Measurements from ENCODE around the gene SRCAP.

Gene SRCAP

DNA sequence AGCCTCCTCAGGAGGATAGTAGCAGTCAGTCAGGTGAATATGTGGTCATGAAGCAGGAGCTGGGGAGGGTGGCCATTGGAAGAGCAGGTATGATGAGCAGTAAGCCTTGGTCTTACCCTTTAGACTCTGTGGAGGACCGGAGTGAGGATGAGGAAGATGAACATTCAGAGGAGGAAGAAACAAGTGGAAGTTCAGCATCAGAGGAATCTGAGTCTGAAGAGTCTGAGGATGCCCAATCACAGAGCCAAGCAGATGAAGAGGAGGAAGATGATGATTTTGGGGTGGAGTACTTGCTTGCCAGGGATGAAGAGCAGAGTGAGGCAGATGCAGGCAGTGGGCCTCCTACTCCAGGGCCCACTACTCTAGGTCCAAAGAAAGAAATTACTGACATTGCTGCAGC lies 12.7 kb downstream of the SRCAP start:
- H3K4me3 ChIP-seq (ENCODE audit: low read length): no peak overlapping the region
- DNase-seq (ENCODE audit: low read depth): no peak

DNA sequence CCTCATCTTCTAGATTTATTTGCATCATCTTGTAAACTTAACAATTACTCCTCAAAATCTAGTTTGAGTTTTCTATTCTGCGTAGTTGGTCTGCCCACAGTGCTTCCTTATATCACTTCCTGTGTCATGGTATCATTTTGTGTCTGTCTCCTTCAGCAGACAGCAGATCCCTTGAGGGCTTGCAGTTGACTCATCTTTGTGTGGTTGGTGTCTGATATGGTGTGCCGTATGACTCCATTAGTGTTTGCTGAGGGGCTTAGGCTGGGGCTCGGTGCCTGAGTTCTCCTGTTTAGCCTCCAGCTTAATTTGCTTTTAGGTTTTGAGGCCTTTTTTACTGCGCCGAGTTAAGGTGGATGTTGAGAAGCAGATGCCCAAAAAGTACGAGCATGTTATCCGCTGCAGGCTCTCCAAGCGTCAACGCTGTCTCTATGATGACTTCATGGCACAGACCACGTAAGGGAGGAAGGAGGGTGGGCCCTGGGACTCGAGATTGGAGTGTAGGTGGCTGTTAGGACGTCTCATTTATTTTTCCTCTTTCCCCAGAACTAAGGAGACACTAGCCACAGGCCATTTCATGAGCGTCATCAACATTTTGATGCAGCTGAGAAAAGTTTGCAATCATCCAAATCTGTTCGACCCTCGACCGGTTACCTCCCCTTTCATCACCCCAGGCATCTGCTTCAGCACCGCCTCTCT lies 16.9 kb downstream of the SRCAP start:
- TF ChIP-seq, protein P1, sequence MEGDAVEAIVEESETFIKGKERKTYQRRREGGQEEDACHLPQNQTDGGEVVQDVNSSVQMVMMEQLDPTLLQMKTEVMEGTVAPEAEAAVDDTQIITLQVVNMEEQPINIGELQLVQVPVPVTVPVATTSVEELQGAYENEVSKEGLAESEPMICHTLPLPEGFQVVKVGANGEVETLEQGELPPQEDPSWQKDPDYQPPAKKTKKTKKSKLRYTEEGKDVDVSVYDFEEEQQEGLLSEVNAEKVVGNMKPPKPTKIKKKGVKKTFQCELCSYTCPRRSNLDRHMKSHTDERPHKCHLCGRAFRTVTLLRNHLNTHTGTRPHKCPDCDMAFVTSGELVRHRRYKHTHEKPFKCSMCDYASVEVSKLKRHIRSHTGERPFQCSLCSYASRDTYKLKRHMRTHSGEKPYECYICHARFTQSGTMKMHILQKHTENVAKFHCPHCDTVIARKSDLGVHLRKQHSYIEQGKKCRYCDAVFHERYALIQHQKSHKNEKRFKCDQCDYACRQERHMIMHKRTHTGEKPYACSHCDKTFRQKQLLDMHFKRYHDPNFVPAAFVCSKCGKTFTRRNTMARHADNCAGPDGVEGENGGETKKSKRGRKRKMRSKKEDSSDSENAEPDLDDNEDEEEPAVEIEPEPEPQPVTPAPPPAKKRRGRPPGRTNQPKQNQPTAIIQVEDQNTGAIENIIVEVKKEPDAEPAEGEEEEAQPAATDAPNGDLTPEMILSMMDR (IDR thresholded peaks at IDR 0.05; ENCODE audit: insufficient read depth, low read depth, low read length, missing control alignments): no peak
- peak; percentile 80 for DNase-seq (ENCODE audit: low read depth)
- no peak overlapping the region for H3K4me3 ChIP-seq (ENCODE audit: low read length)

More for the DNA sequence above, 12.7 kb downstream of the SRCAP start:
- TF ChIP-seq, protein P1 (IDR thresholded peaks at IDR 0.05; ENCODE audit: insufficient read depth, low read depth, low read length, missing control alignments): no peak

DNA sequence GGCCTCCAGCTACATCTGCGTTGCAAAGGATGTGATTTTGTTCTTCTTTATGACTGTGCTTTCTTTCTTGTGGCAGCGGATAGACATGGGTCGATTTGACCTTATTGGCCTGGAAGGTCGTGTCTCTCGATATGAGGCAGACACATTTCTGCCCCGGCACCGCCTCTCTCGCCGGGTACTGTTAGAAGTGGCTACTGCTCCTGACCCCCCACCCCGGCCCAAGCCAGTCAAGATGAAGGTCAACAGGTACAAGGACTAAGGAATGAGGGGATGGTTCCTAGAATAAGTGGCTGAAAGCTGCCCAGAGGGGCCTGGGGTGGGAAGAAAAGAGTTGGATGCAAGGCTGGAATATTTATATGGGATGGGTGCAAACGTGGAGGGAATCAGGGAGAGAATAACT lies 21.1 kb downstream of the SRCAP start:
- H3K4me3 ChIP-seq (ENCODE audit: low read length): no peak overlapping the region
- TF ChIP-seq, protein P1 (IDR thresholded peaks at IDR 0.05; ENCODE audit: insufficient read depth, low read depth, low read length, missing control alignments): no peak
- DNase-seq (ENCODE audit: low read depth): no peak

DNA sequence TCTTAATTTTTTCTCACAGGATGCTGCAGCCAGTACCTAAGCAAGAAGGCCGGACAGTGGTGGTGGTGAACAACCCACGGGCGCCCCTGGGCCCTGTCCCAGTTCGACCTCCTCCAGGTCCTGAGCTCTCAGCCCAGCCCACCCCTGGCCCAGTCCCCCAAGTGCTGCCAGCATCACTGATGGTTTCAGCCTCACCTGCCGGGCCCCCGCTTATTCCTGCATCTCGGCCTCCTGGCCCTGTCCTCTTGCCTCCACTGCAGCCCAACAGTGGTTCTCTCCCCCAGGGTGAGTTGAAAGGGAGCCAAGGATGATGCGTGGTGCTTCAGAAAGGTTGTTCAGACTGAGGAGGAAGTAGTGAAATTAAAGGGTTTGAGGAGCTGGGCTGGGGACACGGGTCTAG lies 21.7 kb downstream of the SRCAP start:
- no peak overlapping the region for H3K4me3 ChIP-seq (ENCODE audit: low read length)
- TF ChIP-seq, protein P1 (IDR thresholded peaks at IDR 0.05; ENCODE audit: insufficient read depth, low read depth, low read length, missing control alignments): no peak
- no peak for DNase-seq (ENCODE audit: low read depth)

DNA sequence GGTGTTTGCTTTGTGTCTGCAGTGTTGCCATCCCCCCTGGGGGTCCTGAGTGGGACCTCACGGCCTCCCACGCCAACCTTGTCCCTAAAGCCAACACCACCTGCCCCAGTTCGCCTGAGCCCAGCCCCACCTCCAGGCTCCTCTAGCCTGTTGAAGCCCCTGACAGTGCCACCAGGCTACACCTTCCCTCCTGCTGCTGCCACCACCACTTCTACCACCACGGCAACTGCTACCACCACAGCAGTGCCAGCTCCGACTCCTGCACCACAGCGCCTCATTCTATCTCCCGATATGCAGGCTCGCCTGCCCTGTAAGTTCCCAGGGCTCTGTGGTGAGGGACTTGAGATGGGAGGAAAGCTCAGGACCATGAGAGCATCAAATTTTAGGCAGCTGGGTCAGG lies 22.2 kb downstream of the SRCAP start:
- DNase-seq (ENCODE audit: low read depth): no peak

DNA sequence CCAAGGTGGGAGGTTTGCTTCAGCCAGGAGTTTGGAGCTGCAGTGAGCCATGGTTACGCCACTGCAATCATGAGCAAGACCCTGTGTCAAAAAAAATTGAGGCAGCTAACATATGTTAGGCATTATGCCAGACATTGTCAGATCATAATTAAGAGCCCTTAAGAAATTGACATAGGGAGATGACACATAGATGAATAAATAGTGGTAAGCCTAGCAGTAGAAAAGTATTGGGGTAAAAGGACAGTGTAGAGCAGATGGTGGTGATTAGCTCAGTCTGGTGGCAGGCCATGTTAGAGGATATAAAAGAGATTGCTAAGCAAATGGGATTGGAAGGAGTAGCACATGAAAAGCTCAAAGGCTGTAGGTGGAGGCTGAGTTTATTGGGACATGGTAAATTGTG lies 22.6 kb downstream of the SRCAP start:
- H3K4me3 ChIP-seq (ENCODE audit: low read length): no peak overlapping the region
- TF ChIP-seq, protein P1 (IDR thresholded peaks at IDR 0.05; ENCODE audit: insufficient read depth, low read depth, low read length, missing control alignments): no peak
- DNase-seq (ENCODE audit: low read depth): peak; percentile 35

More for the DNA sequence above, 22.2 kb downstream of the SRCAP start:
- TF ChIP-seq, protein P1 (IDR thresholded peaks at IDR 0.05; ENCODE audit: insufficient read depth, low read depth, low read length, missing control alignments): no peak
- no peak overlapping the region for H3K4me3 ChIP-seq (ENCODE audit: low read length)

DNA sequence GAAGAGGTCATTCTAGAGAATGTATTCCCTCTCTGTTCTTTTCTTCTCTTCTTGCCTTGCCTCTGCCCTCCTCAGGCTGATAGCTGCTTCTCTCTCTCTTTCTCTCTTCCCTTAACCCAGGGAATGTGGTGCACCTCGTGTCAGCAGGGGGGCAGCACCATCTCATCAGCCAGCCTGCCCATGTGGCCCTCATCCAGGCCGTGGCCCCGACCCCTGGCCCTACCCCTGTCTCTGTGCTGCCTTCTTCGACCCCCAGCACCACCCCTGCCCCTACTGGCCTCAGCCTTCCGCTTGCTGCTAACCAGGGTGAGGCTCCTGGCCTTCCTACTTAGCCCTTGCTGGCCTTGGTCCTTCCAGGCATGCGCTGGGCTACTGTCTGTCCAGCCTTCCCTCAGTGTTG lies 23.5 kb downstream of the SRCAP start:
- TF ChIP-seq, protein P1 (IDR thresholded peaks at IDR 0.05; ENCODE audit: insufficient read depth, low read depth, low read length, missing control alignments): peak; percentile 6
- DNase-seq (ENCODE audit: low read depth): no peak
- no peak overlapping the region for H3K4me3 ChIP-seq (ENCODE audit: low read length)

Measured in epithelial cell of esophagus (primary cell).